Uterus (tissue), 2 donors: ENCODE measurements around the gene LGALS3.

Experiments
- POLR2A ChIP-seq, 2 donors: fragments of 450-650 bp; IDR thresholded peaks; one replicate each; pipeline ENCODE4 v1.6.1; 2016; ENCODE audit warnings: antibody characterized with exemption in 2 of 2, mild to moderate bottlenecking in 1 of 2, moderate library complexity in 1 of 2
- TF ChIP-seq, protein P1 (sequence below), 4 experiments: fragments of 200-600 bp in 2 of 4; fragments of 450-650 bp in 2 of 4; sonication (generic) in 2 of 4; IDR thresholded peaks; one replicate each; pipeline ENCODE4 v1.5.1; 2016 to 2019; ENCODE audit warnings: antibody characterized with exemption in 4 of 4, mild to moderate bottlenecking in 2 of 4, moderate library complexity in 1 of 4

DNA sequence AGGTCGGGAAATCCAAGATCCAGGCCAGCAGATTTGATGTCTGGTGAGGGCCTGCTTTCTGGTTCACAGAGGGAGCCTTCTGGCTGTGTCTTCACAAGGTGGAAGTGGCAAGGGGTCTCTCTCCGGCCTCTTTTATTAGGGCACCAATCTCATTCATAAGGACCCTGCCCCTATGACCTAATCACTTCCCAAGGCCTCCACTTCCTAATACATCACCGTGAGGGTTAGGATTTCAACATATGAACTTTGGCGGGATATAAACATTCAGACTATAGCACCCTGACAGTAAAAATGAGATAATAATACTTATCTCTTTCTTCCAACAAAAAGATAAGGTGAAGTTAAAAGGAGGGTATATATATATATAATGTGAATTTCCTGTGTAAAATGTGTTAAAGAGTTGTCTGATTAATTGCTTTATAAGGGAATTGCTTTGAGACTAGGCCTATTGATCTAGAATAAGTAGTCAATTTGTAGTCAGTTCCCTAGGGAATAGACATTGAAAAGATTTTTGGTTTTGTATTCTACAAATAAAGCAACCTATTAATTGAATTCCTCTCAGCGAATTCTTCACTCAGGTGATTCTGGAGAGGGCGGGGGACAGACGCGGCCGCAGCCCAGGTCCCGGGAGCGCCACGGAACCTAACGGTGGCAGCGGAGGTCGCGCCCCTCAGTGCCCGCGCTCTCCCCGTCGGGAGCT lies 516 bp upstream of the LGALS3 start:
- TF ChIP-seq, protein P1, sequence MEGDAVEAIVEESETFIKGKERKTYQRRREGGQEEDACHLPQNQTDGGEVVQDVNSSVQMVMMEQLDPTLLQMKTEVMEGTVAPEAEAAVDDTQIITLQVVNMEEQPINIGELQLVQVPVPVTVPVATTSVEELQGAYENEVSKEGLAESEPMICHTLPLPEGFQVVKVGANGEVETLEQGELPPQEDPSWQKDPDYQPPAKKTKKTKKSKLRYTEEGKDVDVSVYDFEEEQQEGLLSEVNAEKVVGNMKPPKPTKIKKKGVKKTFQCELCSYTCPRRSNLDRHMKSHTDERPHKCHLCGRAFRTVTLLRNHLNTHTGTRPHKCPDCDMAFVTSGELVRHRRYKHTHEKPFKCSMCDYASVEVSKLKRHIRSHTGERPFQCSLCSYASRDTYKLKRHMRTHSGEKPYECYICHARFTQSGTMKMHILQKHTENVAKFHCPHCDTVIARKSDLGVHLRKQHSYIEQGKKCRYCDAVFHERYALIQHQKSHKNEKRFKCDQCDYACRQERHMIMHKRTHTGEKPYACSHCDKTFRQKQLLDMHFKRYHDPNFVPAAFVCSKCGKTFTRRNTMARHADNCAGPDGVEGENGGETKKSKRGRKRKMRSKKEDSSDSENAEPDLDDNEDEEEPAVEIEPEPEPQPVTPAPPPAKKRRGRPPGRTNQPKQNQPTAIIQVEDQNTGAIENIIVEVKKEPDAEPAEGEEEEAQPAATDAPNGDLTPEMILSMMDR (IDR thresholded peaks at IDR 0.05) = peak in 1 of 4 experiments; percentile 3
- TF ChIP-seq POLR2A (IDR thresholded peaks at IDR 0.05) = no peak
